Esophagus squamous epithelium (tissue), 4 donors: ENCODE data around the gene SH3TC1.

Experiments used
- POLR2A ChIP-seq, 4 donors: fragments of 450-650 bp; IDR thresholded peaks; one replicate each; pipeline ENCODE4 v1.6.1; 2017; ENCODE audit warnings: antibody characterized with exemption in 4 of 4, mild to moderate bottlenecking in 4 of 4, moderate library complexity in 3 of 4
- TF ChIP-seq, protein P1 (sequence below), 6 experiments: fragments of 450-650 bp in 4 of 6; fragments of 200-600 bp in 2 of 6; sonication (generic) in 2 of 6; IDR thresholded peaks; one replicate each; pipeline ENCODE4 v1.5.1; 2016 to 2019; ENCODE audit warnings: antibody characterized with exemption in 6 of 6, mild to moderate bottlenecking in 4 of 6, moderate library complexity in 4 of 6

DNA sequence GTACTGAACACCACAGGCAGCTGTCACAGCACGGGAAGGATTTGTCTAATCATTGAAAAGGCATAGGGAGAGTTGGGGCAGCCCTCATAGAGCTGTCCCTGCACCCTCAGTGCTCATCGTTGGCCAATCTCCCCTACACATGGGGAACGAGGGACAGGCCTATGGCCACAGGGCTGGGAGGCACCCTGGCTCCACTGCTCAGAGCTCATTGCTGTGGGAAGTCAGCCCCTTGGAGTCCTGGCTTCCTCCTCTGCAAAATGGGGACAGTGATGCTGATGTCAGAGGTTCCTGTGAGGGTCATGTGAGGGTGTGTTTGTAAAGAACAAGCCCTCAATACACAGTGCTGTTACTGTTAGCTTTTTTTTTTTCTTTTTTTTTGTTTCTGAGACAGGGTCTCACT, 51.1 kb downstream of the SH3TC1 start:
- TF ChIP-seq, protein P1, sequence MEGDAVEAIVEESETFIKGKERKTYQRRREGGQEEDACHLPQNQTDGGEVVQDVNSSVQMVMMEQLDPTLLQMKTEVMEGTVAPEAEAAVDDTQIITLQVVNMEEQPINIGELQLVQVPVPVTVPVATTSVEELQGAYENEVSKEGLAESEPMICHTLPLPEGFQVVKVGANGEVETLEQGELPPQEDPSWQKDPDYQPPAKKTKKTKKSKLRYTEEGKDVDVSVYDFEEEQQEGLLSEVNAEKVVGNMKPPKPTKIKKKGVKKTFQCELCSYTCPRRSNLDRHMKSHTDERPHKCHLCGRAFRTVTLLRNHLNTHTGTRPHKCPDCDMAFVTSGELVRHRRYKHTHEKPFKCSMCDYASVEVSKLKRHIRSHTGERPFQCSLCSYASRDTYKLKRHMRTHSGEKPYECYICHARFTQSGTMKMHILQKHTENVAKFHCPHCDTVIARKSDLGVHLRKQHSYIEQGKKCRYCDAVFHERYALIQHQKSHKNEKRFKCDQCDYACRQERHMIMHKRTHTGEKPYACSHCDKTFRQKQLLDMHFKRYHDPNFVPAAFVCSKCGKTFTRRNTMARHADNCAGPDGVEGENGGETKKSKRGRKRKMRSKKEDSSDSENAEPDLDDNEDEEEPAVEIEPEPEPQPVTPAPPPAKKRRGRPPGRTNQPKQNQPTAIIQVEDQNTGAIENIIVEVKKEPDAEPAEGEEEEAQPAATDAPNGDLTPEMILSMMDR (IDR thresholded peaks at IDR 0.05): no peak
- TF ChIP-seq POLR2A (IDR thresholded peaks at IDR 0.05): no peak
